Raji (cell line): ENCODE results near the gene CCDC8.

ENCODE experiments used
- POLR2A ChIP-seq: IDR thresholded peaks from 2 replicates; pipeline ENCODE4 v1.6.1; 2011; ENCODE audit warnings: low read depth, low read length, control low read depth; ENCODE audit not compliant: insufficient read depth

Gene CCDC8

DNA sequence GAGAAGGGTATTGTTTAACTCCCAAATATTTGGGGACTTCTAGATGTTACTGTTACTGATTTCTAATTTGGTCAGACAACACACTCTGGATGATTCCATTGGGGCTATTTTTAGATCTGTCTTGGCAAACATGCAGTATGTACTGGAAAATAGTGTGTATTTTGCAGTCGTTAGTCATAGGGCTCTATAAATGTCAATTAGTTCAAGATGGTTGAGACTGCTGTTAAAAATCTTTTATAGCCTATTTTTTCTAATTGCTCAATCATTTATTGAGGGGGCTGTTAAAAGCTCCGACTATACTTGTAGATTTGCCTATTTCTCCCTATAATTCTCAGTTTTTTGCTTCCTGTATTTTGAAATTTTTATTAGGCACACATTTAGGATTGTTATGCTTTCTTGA lies 35.1 kb downstream of the CCDC8 start:
- no peak for TF ChIP-seq POLR2A

DNA sequence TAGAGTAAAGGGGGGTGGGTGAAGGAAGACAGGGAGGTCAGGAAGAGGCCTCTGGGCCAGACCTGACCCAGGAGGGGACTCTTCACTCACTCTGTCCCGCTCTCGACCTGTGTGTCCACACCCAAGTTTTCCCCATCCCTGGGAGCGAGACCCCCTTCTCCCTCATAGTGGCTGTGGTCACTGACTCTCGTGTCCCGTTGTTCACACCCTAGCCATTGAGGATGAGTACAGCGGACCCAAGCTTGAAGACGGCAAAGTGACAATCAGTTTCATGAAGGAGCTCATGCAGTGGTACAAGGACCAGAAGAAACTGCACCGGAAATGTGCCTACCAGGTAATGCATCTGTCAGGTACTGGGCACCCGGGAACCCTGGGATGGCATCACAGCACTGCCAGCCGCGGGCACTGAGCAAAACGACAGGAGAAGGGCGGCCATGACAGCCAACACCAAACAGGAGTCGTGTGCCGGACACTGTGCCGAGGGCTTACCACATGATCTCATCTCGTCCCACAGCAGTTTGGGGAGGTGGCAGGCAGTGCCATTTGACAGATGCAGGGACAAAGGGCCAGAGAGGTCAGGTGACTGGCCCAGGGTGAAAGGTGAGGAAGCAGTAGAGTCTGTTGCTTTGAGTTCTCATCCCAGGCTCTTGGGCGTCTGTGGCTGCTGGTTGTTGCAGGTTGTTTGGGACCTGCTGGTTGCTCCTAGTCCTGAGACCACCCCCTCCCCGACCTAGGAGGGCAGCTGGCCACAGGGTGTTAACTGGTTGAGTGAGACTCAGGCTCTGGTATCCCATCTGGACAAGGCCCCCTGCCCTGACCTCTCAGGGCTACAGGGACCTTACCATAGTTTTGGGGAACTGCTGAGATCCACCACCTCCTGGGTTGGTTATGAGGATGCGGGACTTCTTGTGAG lies 36.9 kb downstream of the CCDC8 start:
- no peak for TF ChIP-seq POLR2A

DNA sequence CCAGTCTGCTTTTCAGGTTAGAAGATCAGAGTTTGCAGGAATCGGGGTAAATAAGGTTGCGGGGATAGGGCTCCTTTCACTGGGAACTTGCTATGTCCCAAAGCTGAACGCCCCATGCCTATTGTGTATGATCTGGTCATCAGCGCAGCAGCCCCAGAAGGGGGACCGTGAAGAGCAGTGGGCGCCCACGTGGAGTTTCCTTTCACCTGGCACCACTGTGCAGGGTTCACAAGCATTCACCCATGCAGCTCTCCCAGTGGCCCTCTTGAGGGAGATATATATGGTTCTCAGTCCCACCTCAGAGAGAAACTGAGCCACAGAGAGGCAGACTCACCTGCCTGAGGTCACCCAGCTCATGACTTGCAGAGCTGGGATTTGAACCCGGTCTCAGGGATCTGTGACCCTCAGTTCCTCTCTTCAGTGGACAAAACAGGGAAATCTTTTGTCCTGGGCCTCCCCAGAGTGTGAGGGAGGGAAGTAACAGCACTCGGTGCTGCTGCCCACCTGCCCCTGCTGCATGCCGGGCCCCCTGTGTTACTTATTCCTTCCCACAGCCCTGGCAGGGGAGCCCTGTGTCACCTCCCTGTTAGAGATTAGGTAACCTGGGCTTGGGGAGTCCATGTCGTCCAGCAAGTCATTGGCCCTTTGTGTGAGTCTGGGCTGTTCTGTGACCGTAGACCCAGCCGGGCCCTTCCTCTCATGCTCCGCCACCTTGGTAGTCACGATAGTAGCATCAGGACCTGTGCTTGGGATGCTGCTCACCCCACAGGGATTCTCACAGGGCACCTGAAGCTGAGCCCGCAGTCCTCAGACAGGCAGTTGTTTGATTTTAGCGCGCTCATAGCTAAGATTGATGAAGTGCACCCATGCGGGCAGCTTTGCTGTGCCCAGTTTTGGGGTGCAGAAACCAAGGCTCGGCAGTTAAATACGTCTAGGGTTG lies 38.6 kb downstream of the CCDC8 start:
- TF ChIP-seq POLR2A = no peak

DNA sequence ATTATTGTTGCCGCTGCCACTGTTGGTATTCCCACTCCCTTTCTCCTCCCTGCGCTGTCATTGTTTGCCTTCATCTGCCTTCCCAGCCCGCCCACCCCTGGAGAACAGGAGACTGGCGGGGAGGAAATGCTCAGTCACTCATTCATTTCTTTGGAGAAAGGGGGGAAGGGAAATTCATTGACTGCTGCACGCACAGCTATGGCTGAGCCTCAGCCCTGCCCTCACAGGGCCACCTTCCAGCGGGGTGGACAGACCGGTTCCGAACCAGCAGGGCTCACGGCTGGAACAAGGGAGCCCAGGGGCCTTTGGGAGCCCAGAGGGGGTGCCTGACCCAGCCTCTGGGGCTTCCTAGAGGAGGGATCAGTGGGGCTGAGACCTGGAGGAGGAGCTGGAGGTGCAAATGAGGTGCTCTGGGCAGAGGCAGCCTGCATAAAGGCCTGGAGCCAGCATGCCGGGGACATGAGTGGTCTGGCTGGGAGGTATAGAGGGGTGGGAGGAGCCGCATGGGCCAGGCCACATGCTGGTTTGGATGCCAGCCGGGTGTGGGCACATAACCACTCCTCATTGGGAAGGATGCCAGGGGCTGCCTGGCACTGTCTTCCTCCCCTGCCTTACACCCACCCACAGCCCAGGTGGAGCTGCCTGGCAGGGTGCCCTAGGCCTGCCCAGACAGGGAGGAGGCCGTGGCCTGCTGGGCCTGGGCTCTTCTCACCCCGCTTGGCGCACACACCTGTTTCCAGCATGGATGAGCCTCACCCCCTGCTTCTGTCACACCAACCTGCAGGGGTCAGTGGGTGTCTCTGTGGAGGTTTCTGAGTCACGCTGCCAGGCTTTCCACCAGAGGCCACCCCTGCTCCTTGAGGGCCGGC lies 39.6 kb downstream of the CCDC8 start:
- no peak for TF ChIP-seq POLR2A

DNA sequence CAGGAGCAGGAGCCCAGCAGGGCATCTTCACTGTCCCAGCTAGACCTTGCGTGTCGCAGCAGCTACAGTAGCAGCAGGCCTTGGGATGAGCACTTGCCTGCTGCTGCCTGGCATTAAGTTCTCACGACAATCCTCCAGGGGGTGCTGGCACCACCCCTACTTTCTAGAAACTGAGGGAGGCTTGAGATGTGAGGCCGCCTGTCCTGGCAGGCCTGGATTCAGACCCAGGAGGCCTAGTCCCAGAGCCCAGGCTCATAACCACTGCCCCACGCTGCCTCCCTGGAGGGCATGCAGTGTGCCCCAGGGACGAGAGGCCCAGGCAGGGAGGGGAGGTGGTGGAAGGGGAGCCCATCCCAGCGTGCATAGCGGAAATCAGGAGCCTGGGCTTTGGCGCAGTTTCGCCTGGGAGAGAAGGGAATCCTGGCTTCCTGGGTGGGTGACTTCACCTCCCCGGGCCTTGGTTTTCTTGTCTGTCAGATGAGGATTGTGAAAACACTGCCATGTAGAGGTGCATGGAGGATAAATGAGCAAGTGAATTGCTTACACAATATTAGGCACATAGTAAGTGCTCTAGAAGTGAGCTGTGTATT lies 40.4 kb downstream of the CCDC8 start:
- no peak for TF ChIP-seq POLR2A

DNA sequence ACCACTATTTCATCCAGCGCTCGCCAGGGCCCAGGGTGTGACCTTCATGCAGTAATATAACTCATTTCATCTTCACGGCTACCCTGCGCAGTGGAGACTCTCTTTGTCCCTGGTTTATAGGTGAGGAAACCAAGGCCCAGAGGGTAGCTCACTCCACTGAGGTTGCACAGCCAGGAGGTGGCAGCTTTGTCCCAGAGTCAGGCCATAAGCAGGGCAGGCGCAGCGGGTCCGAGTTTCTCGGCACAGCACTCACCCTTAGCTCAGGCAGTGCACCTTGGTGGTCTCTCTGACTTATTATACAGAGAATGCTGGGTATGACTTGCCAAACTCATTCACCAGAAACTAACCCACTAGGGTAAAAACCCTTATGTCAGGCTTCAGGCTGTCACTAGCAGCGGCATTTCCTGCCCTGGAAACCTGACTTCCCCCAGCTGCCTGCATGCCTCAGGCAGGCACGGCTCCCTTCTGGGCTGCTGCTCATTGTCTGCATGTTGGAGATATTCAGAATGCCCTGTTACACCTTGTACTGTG lies 41.9 kb downstream of the CCDC8 start:
- no peak for TF ChIP-seq POLR2A

DNA sequence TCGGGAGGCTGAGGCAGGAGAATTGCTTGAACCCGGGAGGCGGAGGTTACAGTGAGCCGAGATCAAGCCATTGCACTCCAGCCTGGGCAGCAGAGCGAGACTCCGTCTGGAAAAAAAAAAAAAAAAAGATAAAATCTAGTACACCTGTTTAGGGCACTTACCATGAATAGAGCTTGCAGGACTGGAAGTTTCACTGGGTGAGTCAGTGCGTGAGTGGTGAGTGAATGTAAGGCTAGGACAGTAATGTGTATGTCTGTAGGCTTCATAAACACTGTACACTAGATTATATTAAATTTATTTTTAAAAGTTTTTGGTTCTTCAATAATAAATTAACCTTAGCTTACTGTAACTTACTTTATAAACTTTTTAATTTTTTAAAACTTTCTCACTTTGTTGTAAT lies 43.5 kb downstream of the CCDC8 start:
- no peak for TF ChIP-seq POLR2A

DNA sequence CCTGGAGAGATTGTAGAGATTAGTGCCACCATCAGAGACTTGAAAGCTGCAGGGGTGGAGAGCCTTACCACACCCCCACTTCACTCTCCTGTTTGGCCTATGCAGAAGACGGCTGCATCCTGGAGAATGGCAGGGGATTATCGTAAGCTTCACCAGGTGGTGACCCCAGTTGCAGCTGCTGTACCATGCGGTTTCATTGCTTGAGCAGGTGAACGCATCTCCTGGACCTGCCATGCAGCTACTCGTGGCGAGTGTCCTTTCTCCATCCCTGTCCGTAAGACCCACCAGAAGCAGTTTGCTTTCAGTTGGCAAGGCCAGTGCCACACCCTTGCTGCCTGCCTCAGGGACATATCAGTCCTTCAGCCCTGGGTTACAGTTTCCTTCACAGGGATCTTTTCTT lies 45.2 kb downstream of the CCDC8 start:
- no peak for TF ChIP-seq POLR2A

DNA sequence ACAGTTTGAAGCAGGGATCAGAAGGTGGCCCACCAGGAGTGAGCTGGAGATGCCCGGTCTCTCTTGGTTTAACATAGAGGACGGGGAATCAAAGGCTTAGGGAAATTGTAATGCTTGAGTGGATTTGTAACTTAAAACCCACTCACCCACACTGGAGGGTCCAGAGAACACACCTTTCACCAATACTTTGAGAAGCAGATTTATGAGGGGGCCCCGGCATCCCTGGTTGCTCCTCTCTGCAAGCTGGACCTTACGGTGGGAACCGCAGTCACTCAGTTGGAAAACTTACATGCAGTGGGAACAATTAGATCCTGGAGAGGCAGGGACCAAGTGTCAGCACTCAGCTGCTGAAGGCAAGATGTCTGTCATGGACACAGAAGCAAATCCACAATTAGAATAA lies 45.9 kb downstream of the CCDC8 start:
- TF ChIP-seq POLR2A = no peak

DNA sequence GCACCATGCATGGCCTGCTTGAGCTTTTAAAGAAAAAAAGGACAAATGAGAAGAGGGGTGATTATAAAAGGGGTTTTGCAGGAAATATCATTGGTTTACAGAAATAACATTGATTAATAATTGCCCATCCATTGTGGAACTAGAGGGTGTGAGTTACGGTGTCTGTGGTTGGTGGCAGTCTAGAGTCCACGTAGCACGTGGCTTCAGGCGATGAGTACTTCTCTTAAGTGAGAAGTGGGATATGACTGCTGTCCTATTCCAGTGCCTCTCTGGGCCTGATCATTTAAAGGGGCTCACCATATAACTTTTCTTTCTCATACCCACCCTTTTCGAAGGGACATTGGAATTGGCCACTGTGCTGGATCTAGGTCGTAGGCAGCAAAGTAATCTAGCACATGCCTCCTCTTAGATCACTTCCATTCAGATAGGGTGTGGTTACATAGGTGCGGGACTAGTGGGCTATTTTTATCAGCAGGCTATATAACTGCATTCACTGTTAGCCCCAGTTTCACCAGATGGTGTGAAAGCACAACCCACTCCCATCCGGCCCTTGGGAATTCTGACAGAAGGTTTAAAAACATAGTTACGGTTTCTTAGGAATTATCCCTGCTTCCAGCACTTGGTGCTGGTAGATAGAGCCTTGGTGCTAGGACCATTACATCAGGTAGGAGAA lies 46.6 kb downstream of the CCDC8 start:
- TF ChIP-seq POLR2A = no peak

DNA sequence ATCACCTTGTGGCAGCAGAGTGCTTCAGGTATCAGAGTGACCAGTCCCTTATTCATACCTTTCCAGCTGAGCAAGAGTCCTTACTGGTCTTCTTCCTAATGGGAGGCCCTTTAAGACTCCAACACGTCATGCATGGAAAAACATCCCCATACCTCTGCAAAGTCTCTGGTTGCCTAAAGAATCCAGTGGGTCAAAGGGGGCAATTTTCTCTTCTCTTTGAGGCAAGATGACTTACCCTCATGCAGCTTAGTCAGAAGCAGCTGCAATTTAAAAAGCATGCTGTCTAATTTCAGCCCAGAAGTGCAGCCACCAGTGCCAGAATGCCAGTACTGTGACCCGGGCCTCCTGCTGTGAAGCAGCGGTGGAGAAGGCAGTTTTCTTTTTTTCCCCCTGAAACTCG lies 47.8 kb downstream of the CCDC8 start:
- no peak for TF ChIP-seq POLR2A

DNA sequence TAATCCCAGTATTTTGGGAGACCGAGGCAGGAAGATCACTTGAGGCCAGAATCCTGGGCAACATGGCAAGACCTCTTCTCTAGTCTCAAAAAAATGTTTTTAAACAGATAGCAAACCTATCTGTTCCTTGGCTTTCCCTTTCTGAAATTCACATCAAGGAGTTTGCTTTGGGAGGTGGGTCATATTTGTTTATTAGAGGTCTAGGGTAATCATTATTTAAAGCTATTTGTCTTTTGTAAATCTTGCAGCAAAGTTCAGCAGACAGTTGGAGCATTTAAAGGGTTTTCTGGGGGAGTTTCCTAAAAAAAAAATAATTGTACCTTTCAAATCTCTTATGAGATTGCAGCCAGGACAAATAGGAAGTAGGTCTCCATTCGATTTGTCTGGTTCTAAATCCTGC lies 49.0 kb downstream of the CCDC8 start:
- no peak for TF ChIP-seq POLR2A

DNA sequence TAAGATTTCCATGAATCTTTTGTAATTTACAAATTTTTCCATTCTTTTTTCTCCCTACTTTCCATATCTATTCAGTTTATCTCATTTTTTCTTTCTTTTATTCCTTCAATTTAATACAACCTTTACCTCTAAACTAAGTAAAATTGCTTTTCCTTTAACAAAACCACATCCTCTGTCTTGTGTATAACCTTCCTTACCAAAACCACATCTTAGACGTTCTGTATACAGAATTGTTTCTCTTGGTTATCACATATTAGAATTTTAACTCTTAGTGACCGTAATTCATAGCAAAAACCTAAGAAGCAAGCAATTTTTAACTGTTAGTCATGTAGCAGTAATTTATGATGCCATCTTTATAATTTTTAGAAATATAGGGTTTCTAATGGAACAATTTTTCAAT lies 51.4 kb downstream of the CCDC8 start:
- TF ChIP-seq POLR2A = no peak
